Activated T-cell treated with anti-CD3 and anti-CD28 coated beads, Interleukin-2, amount 50 U/mL, for 4 hours (primary cell): Measurements from ENCODE around the gene PLXNC1. TPM values are rescaled to one million over a fixed set of nuclear protein-coding genes. Genes with fewer than 3 reads are reported as not detected.

ENCODE experiments used
- ATAC-seq, 2 donors: fragments of 200-7000 bp; cut with Tn5 transposase; one replicate each; pipeline ENCODE4 v1.10.0; 2021
- DNase-seq: peaks from one replicate; pipeline ENCODE4 v3.0.0-alpha.2; 2020
- H3K27me3 Mint-ChIP-seq: one replicate; pipeline ENCODE4 v1.8.0; 2021; ENCODE audit warnings: low read depth, mixed read lengths
- H3K36me3 Mint-ChIP-seq: one replicate; pipeline ENCODE4 v1.8.0; 2022; ENCODE audit warnings: mixed read lengths; ENCODE audit not compliant: insufficient read depth
- H3K4me1 Mint-ChIP-seq: one replicate; pipeline ENCODE4 v1.8.0; 2021; ENCODE audit warnings: low read depth, mixed read lengths
- H3K4me3 Mint-ChIP-seq: one replicate; pipeline ENCODE4 v1.8.0; 2021; ENCODE audit warnings: mild to moderate bottlenecking, moderate library complexity, mixed read lengths
- H3K9me3 Mint-ChIP-seq: one replicate; pipeline ENCODE4 v1.8.0; 2021; ENCODE audit warnings: mixed read lengths
- total RNA-seq, 3 donors: library from RNA; stranded (reverse); gene quantifications; one replicate each; pipeline ENCODE4 v1.2.1, GENCODE V29; 2021

Gene PLXNC1
- total RNA-seq = 1 to 10 TPM; 3.1 to 6.9 (median 3.2) TPM

DNA sequence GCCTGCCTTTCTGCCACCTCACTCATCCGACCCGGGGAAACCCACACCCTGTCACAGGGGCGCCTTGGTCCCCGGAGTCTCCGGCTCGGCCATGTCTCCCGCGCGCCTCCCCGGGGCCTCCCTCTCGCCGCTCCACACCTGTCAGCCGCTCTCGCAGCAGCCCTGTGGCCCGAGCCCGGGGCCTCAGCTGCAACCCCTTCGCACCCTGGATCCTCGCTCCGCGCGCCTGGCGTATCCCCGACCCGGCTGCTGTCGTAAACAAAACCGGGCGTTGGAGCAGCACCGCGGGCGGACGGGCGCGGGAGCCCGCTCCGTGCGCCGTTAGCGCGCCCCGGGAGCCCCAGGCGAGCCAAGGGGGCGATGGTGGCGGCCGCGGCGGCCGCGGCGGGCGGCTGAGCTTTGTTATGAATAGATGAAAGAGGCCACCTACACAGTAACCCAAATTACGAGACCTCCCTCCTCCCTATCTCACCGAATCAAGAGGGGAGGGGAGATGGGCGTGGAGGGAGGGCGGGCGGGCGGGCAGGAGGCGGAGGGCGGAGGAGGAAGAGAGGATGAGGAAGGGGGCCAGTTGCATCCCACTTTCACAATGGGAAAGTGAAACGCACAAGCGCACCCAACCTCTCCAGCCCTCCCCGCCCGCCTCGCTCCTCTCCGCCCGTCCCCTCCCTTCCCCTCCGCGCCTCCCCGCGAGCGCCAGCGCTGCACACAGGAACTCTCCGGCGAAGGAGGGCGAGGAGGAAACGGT, at the start of gene PLXNC1:
PLXNC1 (plus strand) TSS at position 587 of the 748 bp plus-strand sequence. CDS start 395 bp downstream, outside the sequence.
- no peaks in the 10 kb centered on the region for H3K9me3 Mint-ChIP-seq
- H3K27me3 Mint-ChIP-seq = no peaks in the 10 kb centered on the region
- DNase-seq (peak; percentile 62), ATAC-seq (peak; percentile 66)
- peaks cover 30% of the 10 kb centered on the region for H3K4me1 Mint-ChIP-seq
- H3K4me3 Mint-ChIP-seq = peak within 1 kb of the TSS; percentile 89
- no peaks in the 10 kb centered on the region for H3K36me3 Mint-ChIP-seq

DNA sequence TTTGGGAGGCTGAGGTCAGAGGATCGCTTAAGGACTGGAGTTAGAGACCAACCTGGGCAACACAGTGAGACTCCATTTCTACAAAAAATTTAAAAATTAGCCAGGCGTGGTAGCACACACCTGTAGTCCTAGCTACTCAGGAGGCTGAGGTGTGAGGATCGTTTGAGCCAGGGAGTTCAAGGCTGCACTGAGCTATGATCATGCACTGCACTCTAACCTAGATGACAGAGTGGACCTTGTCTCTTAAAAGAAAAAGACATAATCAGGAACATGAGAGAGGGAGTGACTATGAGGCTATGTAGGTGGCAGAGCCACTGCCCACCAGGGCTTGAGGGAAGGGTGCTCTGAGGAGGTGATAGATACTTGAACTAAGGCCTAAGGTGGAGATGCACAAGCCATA, 49.2 kb upstream of the PLXNC1 start:
- no peak for ATAC-seq
- H3K4me1 Mint-ChIP-seq = peaks cover 18% of the 10 kb centered on the region
- H3K9me3 Mint-ChIP-seq = no peaks in the 10 kb centered on the region
- peaks cover 18% of the 10 kb centered on the region for H3K27me3 Mint-ChIP-seq
- no peak overlapping the region for H3K4me3 Mint-ChIP-seq
- no peaks in the 10 kb centered on the region for H3K36me3 Mint-ChIP-seq
- no peak for DNase-seq

DNA sequence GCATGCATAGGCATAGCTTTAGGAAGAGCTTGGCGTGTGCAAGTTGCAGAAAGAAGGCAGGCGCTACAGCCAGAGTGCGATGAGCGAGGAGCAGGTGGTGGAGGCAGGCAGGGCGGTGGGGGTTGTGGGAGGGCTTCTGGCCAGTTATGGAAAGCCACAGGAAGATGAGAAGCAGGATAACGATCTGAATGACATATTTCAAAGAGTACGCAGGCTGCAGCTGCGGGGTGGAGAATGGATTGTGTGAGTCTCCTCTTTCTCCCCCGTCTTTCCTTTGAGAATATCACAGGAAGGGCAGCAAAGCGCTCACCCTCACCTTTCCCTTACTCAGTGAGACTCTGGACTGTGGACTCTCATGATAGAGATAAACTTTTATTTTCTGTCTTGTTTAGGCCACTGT, 48.7 kb upstream of the PLXNC1 start:
- ATAC-seq (no peak), DNase-seq (no peak)
- H3K36me3 Mint-ChIP-seq = no peaks in the 10 kb centered on the region
- peaks cover 18% of the 10 kb centered on the region for H3K4me1 Mint-ChIP-seq
- no peaks in the 10 kb centered on the region for H3K9me3 Mint-ChIP-seq
- H3K27me3 Mint-ChIP-seq = peaks cover 19% of the 10 kb centered on the region
- no peak overlapping the region for H3K4me3 Mint-ChIP-seq

DNA sequence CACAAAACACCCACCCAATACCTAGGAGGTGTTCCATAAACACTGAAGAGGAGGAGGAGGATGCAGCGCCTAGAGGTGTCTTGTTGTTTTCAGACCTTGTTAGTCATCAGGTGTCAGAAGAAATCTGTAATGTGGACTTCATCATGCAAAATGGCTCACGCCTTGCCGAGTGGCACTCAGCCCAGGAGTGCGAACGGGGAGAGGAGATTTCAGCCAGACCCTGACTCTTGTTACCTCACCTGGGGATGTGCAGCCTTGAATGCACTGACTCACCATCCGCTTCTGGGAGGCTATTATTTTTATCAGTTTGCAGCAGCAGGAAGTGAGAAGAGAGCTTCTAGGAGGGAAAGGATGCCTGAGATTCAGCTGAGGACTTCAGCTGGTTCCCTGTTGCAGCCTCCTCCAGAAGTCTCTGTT, 48.2 kb upstream of the PLXNC1 start:
- H3K9me3 Mint-ChIP-seq = no peaks in the 10 kb centered on the region
- ATAC-seq (peak; percentile 15 to 32), DNase-seq (no peak)
- peaks cover 18% of the 10 kb centered on the region for H3K4me1 Mint-ChIP-seq
- peaks cover 22% of the 10 kb centered on the region for H3K27me3 Mint-ChIP-seq
- H3K36me3 Mint-ChIP-seq = no peaks in the 10 kb centered on the region
- peak overlapping the region; percentile 60 for H3K4me3 Mint-ChIP-seq

DNA sequence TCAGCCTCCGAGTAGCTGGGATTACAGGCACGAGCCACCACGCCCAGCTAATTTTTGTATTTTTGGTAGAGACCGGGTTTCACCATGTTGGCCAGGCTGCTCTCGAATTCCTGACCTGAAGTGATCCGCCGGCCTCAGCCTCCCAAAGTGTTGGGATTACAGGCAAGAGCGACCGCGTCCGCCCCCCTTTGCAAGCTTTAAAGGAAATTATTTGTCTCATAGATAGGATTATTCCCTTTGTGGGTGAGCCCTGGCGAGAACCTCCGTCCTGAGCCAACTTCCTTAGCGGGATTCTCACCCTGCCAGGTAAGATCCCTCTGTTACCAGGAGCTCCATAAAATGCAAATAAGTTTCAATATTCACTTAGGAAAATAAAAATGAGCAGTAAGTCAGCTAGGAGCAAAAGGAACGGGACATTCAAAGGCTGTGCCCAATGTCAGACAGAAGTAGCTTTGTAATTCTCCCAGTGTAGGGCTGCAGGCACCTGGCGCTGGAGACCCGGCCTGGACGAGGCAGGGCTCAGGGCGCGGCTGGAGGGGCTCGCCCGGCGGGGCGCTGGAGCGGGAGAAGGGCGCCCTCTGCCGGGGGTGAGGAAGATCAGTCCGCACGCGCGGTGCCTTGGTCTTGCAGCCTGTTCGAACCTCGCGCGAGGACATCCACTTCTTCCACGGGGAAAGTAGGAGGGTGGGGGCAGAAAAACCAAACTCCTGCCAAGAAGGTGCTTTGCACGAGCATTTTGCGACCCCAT, 47.2 kb upstream of the PLXNC1 start:
- H3K36me3 Mint-ChIP-seq = no peaks in the 10 kb centered on the region
- H3K4me3 Mint-ChIP-seq = peak overlapping the region; percentile 85
- peaks cover 24% of the 10 kb centered on the region for H3K27me3 Mint-ChIP-seq
- DNase-seq (peak; percentile 80), ATAC-seq (peak; percentile 80 to 82)
- no peaks in the 10 kb centered on the region for H3K9me3 Mint-ChIP-seq
- peaks cover 18% of the 10 kb centered on the region for H3K4me1 Mint-ChIP-seq

DNA sequence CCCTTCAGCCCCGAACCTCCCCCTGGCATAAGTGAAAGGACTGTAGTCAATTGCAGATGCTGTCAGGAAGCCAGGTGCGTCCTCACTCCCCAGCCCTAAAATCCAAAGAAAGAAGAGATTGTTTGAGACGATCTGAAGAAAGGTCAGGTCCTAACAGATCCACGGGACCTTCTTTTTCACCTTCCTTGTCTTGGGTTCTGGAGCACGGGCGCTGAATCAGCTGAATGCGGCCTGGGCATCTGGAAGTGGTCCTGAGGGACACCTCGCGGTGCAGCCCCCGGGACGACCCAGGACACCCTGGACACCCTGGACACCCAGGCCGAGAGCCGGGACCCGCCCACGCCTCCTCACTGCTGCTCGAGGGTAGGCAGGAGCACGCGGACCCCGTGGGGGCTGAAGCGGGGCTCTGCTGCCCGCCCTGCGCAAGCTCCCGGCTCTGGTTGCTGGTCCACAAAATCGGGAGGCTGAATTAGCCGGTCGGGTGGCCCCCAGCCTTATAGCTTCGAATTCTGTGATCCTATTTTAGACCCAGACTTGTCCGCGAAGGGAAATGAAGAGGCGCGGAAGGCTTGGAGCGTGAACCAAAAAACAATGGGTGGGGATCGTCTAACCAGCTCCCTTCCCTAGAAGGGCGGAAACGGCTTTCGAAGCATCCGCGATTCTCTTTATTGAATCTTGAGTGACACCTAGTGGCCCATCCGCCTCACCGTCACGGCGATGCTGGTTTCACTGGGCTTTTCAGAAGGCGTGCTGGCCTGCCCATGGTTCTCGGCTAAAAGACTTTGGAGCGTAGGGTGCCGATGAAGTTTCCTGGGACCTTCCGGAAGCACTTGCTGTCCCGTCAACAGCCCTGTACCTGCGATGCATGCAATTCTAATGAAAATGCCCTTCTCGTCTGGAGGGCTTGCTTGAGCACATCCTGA, 46.4 kb upstream of the PLXNC1 start:
- ATAC-seq = peak; percentile 84 to 87

DNA sequence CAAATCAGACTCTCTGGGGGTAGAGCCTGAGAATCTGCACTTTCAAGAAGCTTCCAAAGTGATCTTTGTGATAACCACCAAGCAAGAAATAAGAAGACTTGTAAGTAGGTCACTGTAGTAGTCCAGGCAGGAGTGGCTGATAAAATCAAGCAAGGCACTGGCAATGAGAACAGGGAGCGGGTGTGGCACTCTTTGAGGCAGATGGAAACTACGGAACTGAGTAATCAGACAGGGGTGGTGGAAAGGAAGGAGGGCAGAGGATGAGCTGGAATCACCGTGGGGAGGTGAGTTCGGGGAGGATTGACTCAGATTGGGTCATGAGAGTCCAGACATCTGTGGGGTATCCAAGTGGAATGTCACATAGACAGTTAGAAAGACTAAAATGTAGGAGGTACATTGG, 44.4 kb upstream of the PLXNC1 start:
- Mint-ChIP-seq H3K9me3 (no peaks in the 10 kb centered on the region), H3K4me3 (no peak overlapping the region), H3K27me3 (peaks cover 20% of the 10 kb centered on the region), H3K4me1 (peaks cover 25% of the 10 kb centered on the region), H3K36me3 (no peaks in the 10 kb centered on the region)
- DNase-seq (no peak), ATAC-seq (no peak)

More for the DNA sequence above, 46.4 kb upstream of the PLXNC1 start:
- Mint-ChIP-seq H3K4me3 (peak overlapping the region; percentile 85), H3K4me1 (peaks cover 18% of the 10 kb centered on the region), H3K36me3 (no peaks in the 10 kb centered on the region), H3K9me3 (no peaks in the 10 kb centered on the region), H3K27me3 (peaks cover 24% of the 10 kb centered on the region)
- DNase-seq = peak; percentile 80

DNA sequence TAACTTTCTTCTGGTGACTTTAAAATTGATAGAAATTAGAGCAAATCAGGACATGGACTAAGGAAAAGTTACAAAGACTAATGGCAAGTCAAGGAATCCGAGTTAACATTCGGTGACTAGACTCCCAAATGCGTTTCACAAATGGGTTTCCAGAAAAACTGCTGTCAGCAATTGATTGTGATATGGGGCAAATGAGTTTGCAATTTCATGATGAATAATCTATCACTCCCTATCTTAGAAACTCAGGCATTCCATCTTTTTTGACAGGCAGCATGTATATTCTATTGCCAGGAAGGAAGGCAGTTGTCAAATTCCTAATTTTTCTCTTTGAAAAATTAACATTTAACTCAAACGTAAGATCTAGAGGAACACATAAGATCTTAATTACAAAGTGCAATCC, 40.5 kb upstream of the PLXNC1 start:
- H3K4me1 Mint-ChIP-seq = peaks cover 14% of the 10 kb centered on the region
- peaks cover 10% of the 10 kb centered on the region for H3K27me3 Mint-ChIP-seq
- ATAC-seq = no peak
- H3K9me3 Mint-ChIP-seq = no peaks in the 10 kb centered on the region
- H3K36me3 Mint-ChIP-seq = no peaks in the 10 kb centered on the region
- DNase-seq = no peak
- no peak overlapping the region for H3K4me3 Mint-ChIP-seq

DNA sequence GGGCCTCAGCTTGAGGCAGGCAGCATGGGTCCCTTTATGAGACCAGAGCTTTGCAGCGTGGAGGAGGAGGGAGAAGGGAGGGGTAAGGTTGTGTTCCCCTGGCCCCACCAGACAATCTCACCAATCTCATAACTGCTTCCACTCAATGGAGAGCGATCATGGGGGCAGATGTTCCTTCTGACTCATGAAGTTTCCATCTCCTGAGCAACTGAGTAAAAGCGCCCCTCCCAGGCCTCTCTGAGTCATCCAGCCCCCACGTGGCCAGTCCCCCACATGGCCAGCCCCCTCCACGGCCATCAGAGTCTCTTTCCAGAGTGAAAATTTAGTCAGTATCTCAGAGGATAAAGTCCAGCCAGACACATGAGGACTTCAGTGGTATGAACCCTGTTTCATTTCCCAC, 39.2 kb upstream of the PLXNC1 start:
- Mint-ChIP-seq H3K4me1 (peaks cover 14% of the 10 kb centered on the region), H3K9me3 (no peaks in the 10 kb centered on the region), H3K4me3 (no peak overlapping the region), H3K36me3 (no peaks in the 10 kb centered on the region), H3K27me3 (peaks cover 6% of the 10 kb centered on the region)
- peak; percentile 91 for ATAC-seq
- peak; percentile 50 for DNase-seq

DNA sequence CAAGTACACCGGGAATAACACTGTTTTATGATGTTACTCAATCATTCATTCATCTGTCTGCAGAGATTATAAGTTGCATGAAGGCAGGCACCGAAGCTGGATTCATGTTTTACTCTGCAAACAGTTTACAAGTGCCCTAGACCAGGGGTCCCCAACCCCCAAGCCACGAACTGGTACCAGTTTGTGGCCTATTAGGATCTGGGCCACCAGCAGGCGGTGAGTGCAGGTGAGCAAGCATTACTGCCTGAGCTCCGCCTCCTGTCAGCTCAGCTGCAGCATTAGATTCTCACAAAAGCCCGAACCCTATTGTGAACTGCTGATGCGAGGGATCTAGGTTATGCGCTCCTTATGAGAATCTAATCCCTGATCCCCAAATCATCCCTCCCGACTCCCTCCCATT, 38.1 kb upstream of the PLXNC1 start:
- Mint-ChIP-seq H3K4me3 (no peak overlapping the region), H3K36me3 (no peaks in the 10 kb centered on the region), H3K27me3 (peaks cover 2% of the 10 kb centered on the region), H3K4me1 (peaks cover 14% of the 10 kb centered on the region), H3K9me3 (no peaks in the 10 kb centered on the region)
- no peak for DNase-seq
- no peak for ATAC-seq

DNA sequence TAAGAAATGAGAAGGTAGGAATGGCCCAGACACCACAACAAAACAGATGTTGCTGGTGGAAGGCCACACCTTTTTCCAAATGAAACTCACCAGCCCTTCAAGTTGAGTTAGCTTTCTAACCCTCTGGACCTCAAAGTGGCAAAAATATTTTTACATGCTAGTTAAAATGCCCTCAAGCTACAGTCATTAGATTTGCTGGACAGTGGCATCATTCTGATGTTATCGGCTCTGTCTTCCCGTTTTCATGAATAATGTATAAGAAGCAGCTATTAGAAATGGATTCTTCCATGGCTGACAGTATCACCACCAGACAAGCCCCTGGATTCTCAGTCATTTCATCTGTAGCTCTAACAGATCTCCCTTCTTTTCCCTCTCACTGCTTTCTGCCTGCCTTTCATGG, 37.1 kb upstream of the PLXNC1 start:
- peaks cover 14% of the 10 kb centered on the region for H3K4me1 Mint-ChIP-seq
- H3K4me3 Mint-ChIP-seq = no peak overlapping the region
- H3K9me3 Mint-ChIP-seq = no peaks in the 10 kb centered on the region
- no peaks in the 10 kb centered on the region for H3K27me3 Mint-ChIP-seq
- no peaks in the 10 kb centered on the region for H3K36me3 Mint-ChIP-seq
- ATAC-seq (no peak), DNase-seq (no peak)

DNA sequence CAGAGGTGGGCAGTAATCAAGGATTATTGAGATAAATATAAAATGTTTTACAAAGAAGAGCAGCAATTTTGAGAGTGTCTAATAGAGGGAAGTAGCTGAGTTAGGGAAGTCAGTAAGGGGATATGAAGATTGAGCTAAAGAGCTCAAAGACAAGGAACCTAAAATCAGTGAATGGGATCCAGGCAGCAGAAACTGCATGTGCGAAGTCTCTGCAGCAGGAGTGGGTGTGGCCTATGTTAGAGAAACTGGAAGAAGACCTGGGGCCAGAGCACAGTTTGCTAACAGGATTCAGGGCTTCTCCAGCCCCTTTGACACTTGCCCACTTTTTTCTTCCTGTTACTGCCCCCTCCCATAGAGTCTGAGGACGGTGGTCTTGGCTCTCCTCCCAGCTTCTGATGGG, 36.3 kb upstream of the PLXNC1 start:
- H3K36me3 Mint-ChIP-seq = no peaks in the 10 kb centered on the region
- ATAC-seq = no peak
- no peaks in the 10 kb centered on the region for H3K9me3 Mint-ChIP-seq
- H3K27me3 Mint-ChIP-seq = no peaks in the 10 kb centered on the region
- H3K4me3 Mint-ChIP-seq = no peak overlapping the region
- DNase-seq = no peak
- H3K4me1 Mint-ChIP-seq = peaks cover 14% of the 10 kb centered on the region

DNA sequence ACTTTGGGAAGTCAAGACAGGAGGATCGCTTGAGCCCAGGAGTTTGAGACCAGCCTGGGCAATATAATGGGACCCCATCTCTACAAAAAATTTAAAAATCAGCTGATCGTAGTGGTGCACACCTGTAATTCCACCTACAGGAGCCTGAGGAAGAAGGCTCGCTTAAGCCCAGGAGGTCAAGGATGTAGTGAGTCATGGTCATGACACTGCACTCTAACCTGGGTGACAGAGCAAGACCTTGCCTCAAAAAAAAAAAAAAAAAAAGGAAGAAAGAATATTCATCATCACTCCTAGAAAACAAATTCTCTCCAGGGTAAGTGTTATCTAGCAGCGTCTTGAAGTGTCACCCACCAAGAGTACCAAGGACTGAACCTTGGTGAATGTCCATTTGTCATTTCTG, 34.2 kb upstream of the PLXNC1 start:
- Mint-ChIP-seq H3K27me3 (no peaks in the 10 kb centered on the region), H3K9me3 (no peaks in the 10 kb centered on the region), H3K4me3 (no peak overlapping the region), H3K36me3 (no peaks in the 10 kb centered on the region), H3K4me1 (peaks cover 6% of the 10 kb centered on the region)
- ATAC-seq (no peak), DNase-seq (no peak)

DNA sequence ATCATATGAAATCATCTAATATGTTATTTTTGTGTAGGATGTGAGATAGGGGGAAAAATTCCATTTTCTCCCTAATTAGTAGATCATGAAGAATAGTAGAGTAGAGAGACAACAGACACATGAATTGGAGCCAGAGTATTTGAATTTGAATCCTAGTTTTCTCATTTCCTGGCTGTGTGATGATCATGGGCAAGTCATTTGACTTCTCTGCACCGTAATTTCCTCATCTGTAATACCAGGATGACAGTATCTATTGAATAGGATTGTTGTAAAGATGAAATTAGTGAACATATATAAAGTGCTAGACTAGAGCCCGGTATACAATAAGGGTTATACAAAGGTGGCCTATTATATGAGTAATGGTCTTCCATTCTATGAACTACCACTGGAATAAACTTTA, 32.2 kb upstream of the PLXNC1 start:
- Mint-ChIP-seq H3K4me3 (no peak overlapping the region), H3K36me3 (no peaks in the 10 kb centered on the region), H3K9me3 (no peaks in the 10 kb centered on the region), H3K4me1 (no peaks in the 10 kb centered on the region), H3K27me3 (no peaks in the 10 kb centered on the region)
- ATAC-seq = no peak
- no peak for DNase-seq
